ENCODE measurements around the gene C6orf136.
A peak's percentile ranks its signal among the peaks of the same experiment; 100 is the strongest.

C6orf136 gene

GRCh38 chr6:30612687-30613248 lies 34.2 kb upstream of the C6orf136 start:
- Mint-ChIP-seq H3K9me3 (no peaks in the 10 kb centered on the region), H3K27me3 (peaks cover 4% of the 10 kb centered on the region), H3K4me3 (peak overlapping the region; percentile 98), H3K27ac (peak overlapping the region; percentile 99), H3K36me3 (ENCODE audit: low read depth) (peaks cover 89% of the 10 kb centered on the region), H3K4me1 (peaks cover 72% of the 10 kb centered on the region)
- ATAC-seq (no peak), DNase-seq (no peak)

GRCh38 chr6:30613251-30614043 lies 33.5 kb upstream of the C6orf136 start:
- Mint-ChIP-seq H3K36me3 (ENCODE audit: low read depth) (peaks cover 84% of the 10 kb centered on the region), H3K4me3 (peak overlapping the region; percentile 98), H3K27me3 (peaks cover 4% of the 10 kb centered on the region), H3K4me1 (peaks cover 70% of the 10 kb centered on the region), H3K27ac (peak overlapping the region; percentile 99), H3K9me3 (no peaks in the 10 kb centered on the region)
- no peak for DNase-seq
- no peak for ATAC-seq

- Mint-ChIP-seq H3K4me3 (peak overlapping the region; percentile 98), H3K27ac (peak overlapping the region; percentile 99), H3K27me3 (peaks cover 4% of the 10 kb centered on the region), H3K36me3 (ENCODE audit: low read depth) (peaks cover 83% of the 10 kb centered on the region), H3K4me1 (peaks cover 70% of the 10 kb centered on the region), H3K9me3 (no peaks in the 10 kb centered on the region)
- DNase-seq (no peak), ATAC-seq (no peak)
Measured at GRCh38 chr6:30614044-30614842, 32.7 kb upstream of the C6orf136 start.

DNA sequence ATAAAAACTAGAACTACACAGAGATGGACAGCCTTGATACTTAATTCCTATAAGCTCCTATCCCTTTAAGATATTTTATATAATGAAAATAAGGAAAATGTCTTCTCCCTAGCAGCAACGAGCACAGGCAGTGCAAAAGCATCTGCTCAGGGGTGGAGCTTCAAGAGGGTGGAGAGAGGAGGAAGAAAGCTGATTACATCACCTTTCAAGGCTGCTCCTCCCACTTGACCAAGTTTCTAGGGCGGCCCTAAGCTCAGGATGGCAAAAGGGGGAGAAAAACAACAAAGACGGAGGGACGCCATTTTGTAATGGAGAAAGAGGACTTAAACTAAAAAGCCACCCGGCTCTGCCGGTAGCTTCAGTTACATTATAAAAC lies 32.1 kb upstream of the C6orf136 start:
- DNase-seq (peak; percentile 78), ATAC-seq (peak; percentile 64)
- peak overlapping the region; percentile 99 for H3K27ac Mint-ChIP-seq
- H3K36me3 Mint-ChIP-seq (ENCODE audit: low read depth): peaks cover 83% of the 10 kb centered on the region
- peaks cover 4% of the 10 kb centered on the region for H3K27me3 Mint-ChIP-seq
- H3K4me3 Mint-ChIP-seq: peak overlapping the region; percentile 98
- peaks cover 70% of the 10 kb centered on the region for H3K4me1 Mint-ChIP-seq
- no peaks in the 10 kb centered on the region for H3K9me3 Mint-ChIP-seq

- Mint-ChIP-seq H3K36me3 (ENCODE audit: low read depth) (peaks cover 78% of the 10 kb centered on the region), H3K9me3 (no peaks in the 10 kb centered on the region), H3K27me3 (peaks cover 4% of the 10 kb centered on the region), H3K4me3 (peak overlapping the region; percentile 98), H3K4me1 (peaks cover 70% of the 10 kb centered on the region), H3K27ac (peak overlapping the region; percentile 99)
- no peak for ATAC-seq
- DNase-seq: peak; percentile 35
Measured at GRCh38 chr6:30615219-30615957, 31.5 kb upstream of the C6orf136 start.

- ATAC-seq: no peak
- peaks cover 78% of the 10 kb centered on the region for H3K36me3 Mint-ChIP-seq (ENCODE audit: low read depth)
- H3K4me3 Mint-ChIP-seq: peak overlapping the region; percentile 98
- no peaks in the 10 kb centered on the region for H3K9me3 Mint-ChIP-seq
- peaks cover 62% of the 10 kb centered on the region for H3K4me1 Mint-ChIP-seq
- no peak for DNase-seq
- H3K27ac Mint-ChIP-seq: peak overlapping the region; percentile 99
- peaks cover 4% of the 10 kb centered on the region for H3K27me3 Mint-ChIP-seq
Measured at GRCh38 chr6:30615958-30616810, 30.7 kb upstream of the C6orf136 start.

DNA sequence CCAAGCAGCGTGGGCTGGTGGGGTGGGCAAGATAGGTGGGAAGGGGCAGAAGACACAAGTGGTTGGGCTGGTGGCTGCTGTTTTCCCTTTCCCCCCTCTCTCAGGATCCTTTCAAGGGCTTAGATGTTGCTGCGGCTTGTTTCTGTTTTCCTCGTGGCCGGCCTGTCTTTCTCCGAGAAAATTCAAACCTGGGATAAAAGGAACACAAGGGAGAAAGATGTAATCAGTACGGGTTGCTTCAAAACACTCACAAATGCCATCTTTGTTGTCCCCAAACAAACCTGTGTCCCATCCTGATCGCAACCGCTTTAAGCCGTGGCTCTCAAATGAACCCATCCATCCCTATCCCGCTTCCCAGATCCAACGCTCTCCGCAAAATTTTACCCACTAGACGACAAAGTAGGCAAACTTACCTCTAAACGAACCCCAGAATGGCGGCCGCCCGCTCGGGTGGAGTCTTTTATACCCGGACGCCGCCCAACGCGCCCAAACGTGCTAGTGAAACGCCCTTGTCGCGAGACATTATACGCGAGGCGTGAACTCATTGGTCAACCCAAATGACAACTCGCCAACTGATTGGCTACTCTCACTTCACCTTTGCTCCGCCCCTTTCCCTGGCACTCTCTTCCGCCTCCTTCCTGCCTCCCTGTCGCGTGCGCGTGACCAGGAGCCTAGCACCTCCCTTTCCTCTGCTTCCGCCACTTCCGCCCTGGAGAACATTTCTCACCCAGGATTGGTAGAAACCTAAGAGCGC lies 29.9 kb upstream of the C6orf136 start, which contains the start of gene PPP1R10:
PPP1R10 (minus strand) TSS at position 433 of the 754 bp plus-strand sequence. CDS start 7,299 bp downstream, outside the sequence.
- DNase-seq (peak; percentile 96), ATAC-seq (peak; percentile 83)
- Mint-ChIP-seq H3K27ac (peak within 1 kb of the TSS; percentile 99), H3K36me3 (ENCODE audit: low read depth) (peaks cover 75% of the 10 kb centered on the region), H3K9me3 (no peaks in the 10 kb centered on the region), H3K4me1 (peaks cover 57% of the 10 kb centered on the region), H3K27me3 (peaks cover 4% of the 10 kb centered on the region), H3K4me3 (peak within 1 kb of the TSS; percentile 98)

- Mint-ChIP-seq H3K9me3 (no peaks in the 10 kb centered on the region), H3K27ac (peak within 1 kb of the TSS; percentile 99), H3K4me3 (peak within 1 kb of the TSS; percentile 98), H3K27me3 (peaks cover 4% of the 10 kb centered on the region), H3K36me3 (ENCODE audit: low read depth) (peaks cover 73% of the 10 kb centered on the region), H3K4me1 (peaks cover 52% of the 10 kb centered on the region)
- ATAC-seq (peak; percentile 85), DNase-seq (peak; percentile 97)
Measured at GRCh38 chr6:30617565-30618269, 29.2 kb upstream of the C6orf136 start, which contains the start of gene MRPS18B. Gene MRPS18B (plus strand): TSS chr6:30617840. CDS start chr6:30617866, 26 bp downstream.

GRCh38 chr6:30618270-30618797 lies 28.6 kb upstream of the C6orf136 start:
- Mint-ChIP-seq H3K4me1 (peaks cover 46% of the 10 kb centered on the region), H3K4me3 (peak overlapping the region; percentile 98)

GRCh38 chr6:30619561-30619960 lies 27.4 kb upstream of the C6orf136 start:
- Mint-ChIP-seq H3K4me3 (peak overlapping the region; percentile 98), H3K27me3 (peaks cover 4% of the 10 kb centered on the region), H3K27ac (peak overlapping the region; percentile 99), H3K36me3 (ENCODE audit: low read depth) (peaks cover 60% of the 10 kb centered on the region), H3K9me3 (no peaks in the 10 kb centered on the region), H3K4me1 (peaks cover 34% of the 10 kb centered on the region)
- DNase-seq: no peak
- no peak for ATAC-seq

More at GRCh38 chr6:30618270-30618797, 28.6 kb upstream of the C6orf136 start:
- no peaks in the 10 kb centered on the region for H3K9me3 Mint-ChIP-seq
- DNase-seq (no peak), ATAC-seq (no peak)
- peaks cover 70% of the 10 kb centered on the region for H3K36me3 Mint-ChIP-seq (ENCODE audit: low read depth)
- peaks cover 4% of the 10 kb centered on the region for H3K27me3 Mint-ChIP-seq
- H3K27ac Mint-ChIP-seq: peak overlapping the region; percentile 99

- Mint-ChIP-seq H3K36me3 (ENCODE audit: low read depth) (peaks cover 39% of the 10 kb centered on the region), H3K27me3 (no peaks in the 10 kb centered on the region), H3K9me3 (no peaks in the 10 kb centered on the region), H3K27ac (no peak overlapping the region), H3K4me3 (no peak overlapping the region), H3K4me1 (peaks cover 25% of the 10 kb centered on the region)
- ATAC-seq: no peak
- no peak for DNase-seq
Measured at GRCh38 chr6:30625511-30625910, 21.4 kb upstream of the C6orf136 start.
